IPS-20b (cell line): Measurements from ENCODE around the gene EML3.

Experiments used
- H3K27ac ChIP-seq: one replicate; pipeline ENCODE4 v1.5.1; 2013; ENCODE audit warnings: low read length
- H3K27me3 ChIP-seq: 2 replicates; pipeline ENCODE4 v1.6.1; 2013; ENCODE audit warnings: mild to moderate bottlenecking, low read length, inconsistent platforms; ENCODE audit not compliant: insufficient read depth
- H3K36me3 ChIP-seq: 2 replicates; pipeline ENCODE4 v1.6.1; 2013; ENCODE audit warnings: low read depth, mild to moderate bottlenecking, inconsistent platforms, low read length, moderate library complexity; ENCODE audit not compliant: insufficient read depth
- H3K4me1 ChIP-seq: 2 replicates; pipeline ENCODE4 v1.6.1; 2013; ENCODE audit warnings: mild to moderate bottlenecking, control low read depth, inconsistent platforms, low read length, moderate library complexity; ENCODE audit not compliant: insufficient read depth
- H3K4me3 ChIP-seq: 2 replicates; pipeline ENCODE4 v1.5.1; 2013; ENCODE audit warnings: mild to moderate bottlenecking, low read length, inconsistent platforms
- H3K9ac ChIP-seq: 2 replicates; pipeline ENCODE4 v1.6.1; 2013; ENCODE audit warnings: low read depth, mild to moderate bottlenecking, inconsistent platforms, low read length, moderate library complexity
- H3K9me3 ChIP-seq: 2 replicates; pipeline ENCODE4 v1.6.1; 2013; ENCODE audit warnings: mild to moderate bottlenecking, low read depth, low read length, inconsistent platforms; ENCODE audit not compliant: insufficient read depth

The EML3 gene

GRCh38 chr11:62553080-62553838, 59.3 kb downstream of the EML3 start:
- peaks cover 17% of the 10 kb centered on the region for H3K36me3 ChIP-seq
- H3K27ac ChIP-seq, result peak overlapping the region; percentile 65
- no peaks in the 10 kb centered on the region for H3K9me3 ChIP-seq
- H3K27me3 ChIP-seq, result peaks cover 22% of the 10 kb centered on the region
- peaks cover 43% of the 10 kb centered on the region for H3K4me1 ChIP-seq
- H3K9ac ChIP-seq, result peak overlapping the region; percentile 64; the same call in 1 of the 2 replicates
- peak overlapping the region; percentile 49 for H3K4me3 ChIP-seq

GRCh38 chr11:62552485-62553079, 60.0 kb downstream of the EML3 start:
- Histone ChIP-seq H3K9me3 (no peaks in the 10 kb centered on the region), H3K9ac (peak overlapping the region; percentile 64; the same call in 1 of the 2 replicates), H3K4me3 (peak overlapping the region; percentile 49; the same call in 1 of the 2 replicates), H3K27me3 (peaks cover 29% of the 10 kb centered on the region), H3K4me1 (peaks cover 47% of the 10 kb centered on the region), H3K36me3 (peaks cover 10% of the 10 kb centered on the region), H3K27ac (peak overlapping the region; percentile 65)
